Ectodermal cell (in vitro differentiated cells): Measurements from ENCODE around the gene HLX.

Experiments
- H3K27ac ChIP-seq: 2 replicates; pipeline ENCODE4 v1.7.0; 2013; ENCODE audit warnings: mild to moderate bottlenecking, low read depth, low read length; ENCODE audit not compliant: insufficient read depth, poor library complexity, severe bottlenecking
- H3K27me3 ChIP-seq: 2 replicates; pipeline ENCODE4 v1.7.0; 2013; ENCODE audit warnings: mild to moderate bottlenecking, low read length; ENCODE audit not compliant: insufficient read depth, control insufficient read depth, poor library complexity, severe bottlenecking
- H3K36me3 ChIP-seq: one replicate; pipeline ENCODE4 v1.7.0; 2013; ENCODE audit warnings: low read length; ENCODE audit not compliant: control insufficient read depth, insufficient read depth
- H3K4me1 ChIP-seq: one replicate; pipeline ENCODE4 v1.7.0; 2013; ENCODE audit warnings: low read length; ENCODE audit not compliant: control insufficient read depth, insufficient read depth
- H3K4me3 ChIP-seq: 2 replicates; pipeline ENCODE4 v1.7.0; 2013; ENCODE audit warnings: low read depth, low read length, control low read depth; ENCODE audit not compliant: insufficient read depth
- H3K9me3 ChIP-seq: 2 replicates; pipeline ENCODE4 v1.7.0; 2013; ENCODE audit warnings: mild to moderate bottlenecking, low read length, moderate library complexity; ENCODE audit not compliant: control insufficient read depth
- WGBS, 2 experiments: methylation state at CpG; one replicate each; pipeline ENCODE4 v1.1.7; 2013; ENCODE audit warnings: missing lambda C conversion rate in 2 of 2; 5-methylcytosine and 5-hydroxymethylcytosine counted together

Gene HLX

GRCh38 chr1:220873868-220874655, 5.2 kb upstream of the HLX start:
- Histone ChIP-seq H3K4me3 (no peak overlapping the region), H3K27ac (no peak overlapping the region), H3K9me3 (no peaks in the 10 kb centered on the region), H3K4me1 (peaks cover 12% of the 10 kb centered on the region), H3K27me3 (peaks cover 54% of the 10 kb centered on the region), H3K36me3 (no peaks in the 10 kb centered on the region)
- WGBS, 2 experiments: 47 to 52% methylated on average over 8 of the region's 8 CpGs

DNA sequence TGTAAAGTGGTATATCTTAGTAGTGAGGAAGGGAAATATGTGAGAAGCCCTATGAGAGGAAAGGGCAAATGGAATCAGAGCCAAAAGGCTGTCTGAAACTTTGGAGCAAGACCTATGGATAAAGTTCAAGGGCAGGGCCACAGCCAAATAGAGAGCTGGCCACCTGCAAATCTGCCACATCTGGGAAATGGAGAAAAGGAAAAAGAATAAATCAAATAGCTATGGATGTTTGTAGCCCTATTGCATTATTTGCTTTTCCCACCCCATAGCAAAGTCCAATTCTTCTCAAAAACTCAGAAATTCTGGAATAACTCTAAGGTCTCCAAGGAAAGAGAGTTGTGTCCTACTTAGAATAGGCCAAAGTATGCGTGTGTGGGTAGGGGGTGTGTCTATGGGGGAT, 4.0 kb upstream of the HLX start:
- peaks cover 66% of the 10 kb centered on the region for H3K27me3 ChIP-seq
- peaks cover 12% of the 10 kb centered on the region for H3K4me1 ChIP-seq
- H3K36me3 ChIP-seq: no peaks in the 10 kb centered on the region
- no peak overlapping the region for H3K4me3 ChIP-seq
- H3K27ac ChIP-seq: no peak overlapping the region
- no peaks in the 10 kb centered on the region for H3K9me3 ChIP-seq
- WGBS, 2 experiments: 57% methylated on average over 1 of the region's 1 CpG; no CpG with 5 or more reads in 1 of the 2 experiments

DNA sequence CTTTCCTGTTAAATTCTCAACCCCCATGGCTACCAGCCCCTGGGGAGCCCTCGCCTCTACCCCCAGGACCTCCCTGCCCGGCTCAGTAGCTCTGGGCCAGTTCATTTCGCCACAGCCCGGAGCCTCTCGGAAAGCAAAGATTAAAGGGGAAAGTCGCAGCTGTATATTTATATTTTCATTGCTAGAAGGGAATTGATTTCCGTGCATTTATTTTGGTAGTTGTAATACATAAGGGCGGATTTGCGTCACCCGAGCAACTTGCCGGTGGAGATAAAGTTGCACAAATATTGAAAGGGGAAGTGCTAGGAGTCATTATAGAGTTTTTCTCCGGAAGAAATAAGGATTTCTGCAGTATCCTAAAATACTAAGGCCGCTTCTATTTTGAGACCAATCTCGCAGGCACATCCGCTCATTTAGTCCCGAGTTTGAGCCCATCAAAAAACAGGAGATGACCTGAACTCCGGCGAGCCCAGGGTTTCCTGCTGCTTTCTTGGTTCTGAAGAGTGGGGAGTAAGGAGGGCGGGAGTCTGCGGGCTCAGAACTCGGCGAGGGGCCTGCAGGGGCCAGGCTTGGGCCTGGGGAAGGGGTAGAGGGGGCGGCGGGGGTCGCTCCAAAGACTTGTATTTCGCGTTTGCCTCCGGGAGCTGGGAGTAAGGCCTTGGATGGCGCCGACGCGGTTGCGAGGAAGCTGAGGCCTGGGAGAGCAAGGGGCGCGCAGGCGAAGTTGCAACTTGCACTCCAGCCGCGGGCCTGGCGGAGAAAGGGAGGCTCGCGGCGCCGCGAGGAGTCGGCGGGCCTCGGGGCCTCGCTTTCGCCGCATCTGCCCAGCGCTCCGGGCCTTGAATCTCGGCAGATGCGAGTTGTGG, 2.5 kb upstream of the HLX start:
- 1% methylated on average over 54 of the region's 54 CpGs for WGBS, 2 experiments
- H3K4me1 ChIP-seq: peaks cover 12% of the 10 kb centered on the region
- H3K27me3 ChIP-seq: peaks cover 81% of the 10 kb centered on the region
- no peaks in the 10 kb centered on the region for H3K9me3 ChIP-seq
- no peaks in the 10 kb centered on the region for H3K36me3 ChIP-seq
- no peak overlapping the region for H3K27ac ChIP-seq
- H3K4me3 ChIP-seq: peak overlapping the region; percentile 34

GRCh38 chr1:220877377-220878095, 1.7 kb upstream of the HLX start:
- peak overlapping the region; percentile 34 for H3K4me3 ChIP-seq
- H3K27ac ChIP-seq: no peak overlapping the region
- no peaks in the 10 kb centered on the region for H3K9me3 ChIP-seq
- H3K27me3 ChIP-seq: peaks cover 89% of the 10 kb centered on the region
- no peaks in the 10 kb centered on the region for H3K36me3 ChIP-seq
- 1% methylated on average over 26 of the region's 26 CpGs for whole genome bisulfite sequencing, 2 experiments
- peaks cover 12% of the 10 kb centered on the region for H3K4me1 ChIP-seq

DNA sequence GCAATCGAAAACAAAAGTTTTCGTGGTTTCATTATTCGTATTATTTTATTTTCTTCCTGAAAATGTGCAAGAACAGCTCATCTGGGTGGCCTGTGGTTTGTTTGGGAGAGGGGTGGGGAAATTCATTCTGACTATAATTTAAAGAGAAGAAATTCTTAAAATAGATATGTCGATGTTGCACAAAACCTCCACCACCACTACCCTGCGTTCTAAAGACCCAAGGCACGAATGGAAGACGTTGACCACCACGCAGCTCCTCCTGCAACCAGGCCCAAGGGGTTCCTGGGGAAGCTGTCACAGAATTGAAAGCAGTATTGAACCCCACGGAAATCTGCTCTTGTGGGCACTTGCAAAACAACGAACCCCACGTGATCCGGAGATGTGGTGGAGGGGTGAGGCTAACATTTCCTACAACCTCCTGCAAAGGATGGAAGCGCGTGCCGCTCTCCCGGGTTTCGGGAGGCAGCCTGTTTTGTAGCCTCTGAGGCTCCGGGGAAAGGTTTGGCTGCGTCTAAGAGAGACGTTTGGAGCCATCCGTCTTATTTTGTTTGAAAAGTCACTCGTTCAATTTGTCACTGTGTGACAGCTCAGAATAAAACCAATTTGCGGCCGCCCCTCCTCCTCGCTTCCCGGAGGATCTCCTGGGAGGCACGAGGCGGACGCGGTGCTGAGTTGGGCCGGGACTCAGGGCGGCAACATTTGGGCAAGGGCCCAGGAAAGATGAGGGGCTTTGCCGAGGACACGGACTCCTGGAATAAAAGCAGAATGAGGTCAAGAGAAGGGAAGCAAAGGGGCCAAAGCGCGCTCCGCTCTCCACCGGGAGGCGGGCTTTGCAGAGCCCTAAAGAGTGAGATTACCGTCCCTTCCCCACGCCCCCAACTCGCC, 810 bp upstream of the HLX start:
- Histone ChIP-seq H3K27me3 (peaks cover 98% of the 10 kb centered on the region), H3K36me3 (no peaks in the 10 kb centered on the region), H3K4me1 (peaks cover 12% of the 10 kb centered on the region), H3K9me3 (no peaks in the 10 kb centered on the region), H3K27ac (no peak overlapping the region), H3K4me3 (no peak overlapping the region)
- WGBS, 2 experiments: 1% methylated on average over 42 of the region's 42 CpGs

DNA sequence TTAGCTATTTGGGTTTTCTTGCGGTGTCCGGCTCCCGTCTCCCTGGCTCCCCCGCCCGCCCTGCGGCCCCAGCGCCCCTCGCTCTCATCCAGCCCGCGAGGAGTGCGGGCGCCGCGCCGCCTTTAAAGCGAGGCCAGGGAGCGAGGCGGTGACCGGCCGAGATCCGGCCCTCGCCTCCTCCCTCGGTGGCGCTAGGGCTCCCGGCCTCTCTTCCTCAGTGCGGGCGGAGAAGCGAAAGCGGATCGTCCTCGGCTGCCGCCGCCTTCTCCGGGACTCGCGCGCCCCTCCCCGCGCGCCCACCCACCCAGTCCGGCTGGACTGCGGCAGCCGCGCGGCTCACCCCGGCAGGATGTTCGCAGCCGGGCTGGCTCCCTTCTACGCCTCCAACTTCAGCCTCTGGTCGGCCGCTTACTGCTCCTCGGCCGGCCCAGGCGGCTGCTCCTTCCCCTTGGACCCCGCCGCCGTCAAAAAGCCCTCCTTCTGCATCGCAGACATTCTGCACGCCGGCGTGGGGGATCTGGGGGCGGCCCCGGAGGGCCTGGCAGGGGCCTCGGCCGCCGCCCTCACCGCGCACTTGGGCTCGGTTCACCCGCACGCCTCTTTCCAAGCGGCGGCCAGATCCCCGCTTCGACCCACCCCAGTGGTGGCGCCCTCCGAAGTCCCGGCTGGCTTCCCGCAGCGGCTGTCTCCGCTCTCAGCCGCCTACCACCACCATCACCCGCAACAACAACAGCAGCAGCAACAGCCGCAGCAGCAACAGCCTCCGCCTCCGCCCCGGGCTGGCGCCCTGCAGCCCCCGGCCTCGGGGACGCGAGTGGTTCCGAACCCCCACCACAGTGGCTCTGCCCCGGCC, 492 bp downstream of the HLX start:
- Histone ChIP-seq H3K27me3 (peaks cover 100% of the 10 kb centered on the region), H3K36me3 (no peaks in the 10 kb centered on the region), H3K4me3 (peak overlapping the region; percentile 31), H3K4me1 (peaks cover 20% of the 10 kb centered on the region), H3K27ac (no peak overlapping the region), H3K9me3 (no peaks in the 10 kb centered on the region)
- 1% methylated on average over 94 of the region's 94 CpGs for WGBS, 2 experiments

DNA sequence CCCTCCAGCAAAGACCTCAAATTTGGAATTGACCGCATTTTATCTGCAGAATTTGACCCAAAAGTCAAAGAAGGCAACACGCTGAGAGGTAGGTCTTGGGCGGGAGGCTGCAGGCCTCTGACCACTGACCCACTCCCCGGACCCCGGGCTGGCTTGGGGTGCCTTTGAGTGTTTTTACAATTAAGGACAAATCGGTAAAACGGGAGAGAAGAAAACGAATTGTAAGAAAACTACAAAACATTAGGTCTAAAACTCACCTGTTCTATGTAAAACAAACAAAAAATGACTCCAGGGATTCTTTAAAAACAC, 1.1 kb downstream of the HLX start:
- peak overlapping the region; percentile 31 for H3K4me3 ChIP-seq

DNA sequence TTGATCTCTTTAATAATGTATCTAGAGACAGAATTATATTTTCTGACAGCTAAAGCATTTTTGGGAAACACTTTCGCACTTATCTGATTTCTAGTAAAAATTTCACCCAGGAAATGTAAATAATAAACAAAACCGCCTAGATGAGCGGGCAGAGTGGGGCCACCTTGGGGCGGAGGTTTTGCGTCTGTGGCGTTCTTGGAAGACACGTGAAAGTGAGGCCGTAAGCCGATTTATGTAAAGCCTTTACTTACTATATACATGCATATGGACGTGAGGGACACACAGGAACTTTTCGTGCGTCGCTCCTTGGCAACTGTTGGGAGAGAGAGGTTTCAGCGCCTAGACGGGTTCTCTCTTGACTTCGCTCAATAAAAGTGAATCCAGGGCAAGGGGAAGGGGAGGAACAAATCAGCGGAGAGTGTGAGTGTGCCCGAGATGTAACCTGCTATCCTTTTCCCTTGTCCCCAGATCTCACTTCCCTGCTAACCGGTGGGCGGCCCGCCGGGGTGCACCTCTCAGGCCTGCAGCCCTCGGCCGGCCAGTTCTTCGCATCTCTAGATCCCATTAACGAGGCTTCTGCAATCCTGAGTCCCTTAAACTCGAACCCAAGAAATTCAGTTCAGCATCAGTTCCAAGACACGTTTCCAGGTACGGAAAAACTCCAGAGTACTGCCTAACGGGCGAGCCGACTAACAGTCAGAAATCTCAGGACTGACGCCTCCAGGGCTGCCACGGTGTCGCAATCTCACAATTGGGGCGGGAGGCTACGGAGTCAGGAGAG, 1.7 kb downstream of the HLX start:
- Histone ChIP-seq H3K27ac (no peak overlapping the region), H3K4me3 (no peak overlapping the region), H3K4me1 (peaks cover 21% of the 10 kb centered on the region), H3K9me3 (no peaks in the 10 kb centered on the region), H3K36me3 (no peaks in the 10 kb centered on the region), H3K27me3 (peaks cover 100% of the 10 kb centered on the region)
- WGBS, 2 experiments: 1 to 2% methylated on average over 37 of the region's 37 CpGs

More for the DNA sequence above, 1.1 kb downstream of the HLX start:
- H3K4me1 ChIP-seq: peaks cover 21% of the 10 kb centered on the region
- no peak overlapping the region for H3K27ac ChIP-seq
- H3K36me3 ChIP-seq: no peaks in the 10 kb centered on the region
- H3K27me3 ChIP-seq: peaks cover 100% of the 10 kb centered on the region
- no peaks in the 10 kb centered on the region for H3K9me3 ChIP-seq
- WGBS, 2 experiments: 3% methylated on average over 5 to 8 of the region's 8 CpGs
